ENCODE results near the gene MCC. TPM values are rescaled to one million over a fixed set of nuclear protein-coding genes. Genes with fewer than 3 reads are reported as not detected.

MCC gene
- total RNA-seq, 1 experiment from 2014 or later, result 0.41 TPM

DNA sequence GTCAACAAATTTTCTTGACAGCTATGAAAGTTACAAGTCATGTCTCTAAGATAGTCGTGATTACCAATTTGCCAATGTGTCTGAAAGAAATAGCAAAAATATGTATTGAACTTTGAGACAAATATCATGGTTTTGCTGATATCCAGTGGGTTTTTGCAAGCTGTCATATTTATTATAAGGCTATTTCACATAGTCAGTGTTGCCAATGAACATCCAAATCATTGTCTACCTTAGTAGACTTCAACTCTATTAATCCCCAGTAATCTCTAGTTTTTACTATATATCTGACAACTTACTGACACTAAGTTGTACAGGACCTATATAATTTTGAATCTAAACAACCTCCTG, 256.6 kb downstream of the MCC start:
- no peak overlapping the region for H3K27ac ChIP-seq (ENCODE audit: low read length)
- in situ Hi-C loops (cut with HindIII; ENCODE audit: low pct_unique_long_range_greater_than_20kb, low sequenced_read_pairs) (no loop called here), intact Hi-C loops (cut with micrococcal nuclease; ENCODE audit: unreplicated experiment) (no loop called here)
- H3K4me1 ChIP-seq (ENCODE audit: control insufficient read depth, insufficient read depth, low read length), result no peaks in the 10 kb centered on the region
- BruUV-seq (replicated peaks), result no TSS peak
- ChIA-PET POLR2A (no interaction called here), CTCF (no interaction called here)
- no peak for TF ChIP-seq POLR2AphosphoS5 (IDR thresholded peaks at IDR 0.05; ENCODE audit: low read depth, low read length)
- TF ChIP-seq, protein P1, sequence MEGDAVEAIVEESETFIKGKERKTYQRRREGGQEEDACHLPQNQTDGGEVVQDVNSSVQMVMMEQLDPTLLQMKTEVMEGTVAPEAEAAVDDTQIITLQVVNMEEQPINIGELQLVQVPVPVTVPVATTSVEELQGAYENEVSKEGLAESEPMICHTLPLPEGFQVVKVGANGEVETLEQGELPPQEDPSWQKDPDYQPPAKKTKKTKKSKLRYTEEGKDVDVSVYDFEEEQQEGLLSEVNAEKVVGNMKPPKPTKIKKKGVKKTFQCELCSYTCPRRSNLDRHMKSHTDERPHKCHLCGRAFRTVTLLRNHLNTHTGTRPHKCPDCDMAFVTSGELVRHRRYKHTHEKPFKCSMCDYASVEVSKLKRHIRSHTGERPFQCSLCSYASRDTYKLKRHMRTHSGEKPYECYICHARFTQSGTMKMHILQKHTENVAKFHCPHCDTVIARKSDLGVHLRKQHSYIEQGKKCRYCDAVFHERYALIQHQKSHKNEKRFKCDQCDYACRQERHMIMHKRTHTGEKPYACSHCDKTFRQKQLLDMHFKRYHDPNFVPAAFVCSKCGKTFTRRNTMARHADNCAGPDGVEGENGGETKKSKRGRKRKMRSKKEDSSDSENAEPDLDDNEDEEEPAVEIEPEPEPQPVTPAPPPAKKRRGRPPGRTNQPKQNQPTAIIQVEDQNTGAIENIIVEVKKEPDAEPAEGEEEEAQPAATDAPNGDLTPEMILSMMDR (IDR thresholded peaks at IDR 0.05), result no peak
- no peaks in the 10 kb centered on the region for H3K9me3 ChIP-seq (ENCODE audit: control insufficient read depth, insufficient read depth, low read depth, low read length)
- no peak overlapping the region for H3K4me3 ChIP-seq (ENCODE audit: low read depth in 2 of 2, low read length in 2 of 2)
- peaks cover 12% of the 10 kb centered on the region for H3K27me3 ChIP-seq (ENCODE audit: control insufficient read depth, insufficient read depth, low read length)
- DNase-seq (ENCODE audit: low read depth, low spot score) (no peak), ATAC-seq (no peak)
- H3K36me3 ChIP-seq (ENCODE audit: control insufficient read depth, insufficient read depth, low read length), result no peaks in the 10 kb centered on the region

DNA sequence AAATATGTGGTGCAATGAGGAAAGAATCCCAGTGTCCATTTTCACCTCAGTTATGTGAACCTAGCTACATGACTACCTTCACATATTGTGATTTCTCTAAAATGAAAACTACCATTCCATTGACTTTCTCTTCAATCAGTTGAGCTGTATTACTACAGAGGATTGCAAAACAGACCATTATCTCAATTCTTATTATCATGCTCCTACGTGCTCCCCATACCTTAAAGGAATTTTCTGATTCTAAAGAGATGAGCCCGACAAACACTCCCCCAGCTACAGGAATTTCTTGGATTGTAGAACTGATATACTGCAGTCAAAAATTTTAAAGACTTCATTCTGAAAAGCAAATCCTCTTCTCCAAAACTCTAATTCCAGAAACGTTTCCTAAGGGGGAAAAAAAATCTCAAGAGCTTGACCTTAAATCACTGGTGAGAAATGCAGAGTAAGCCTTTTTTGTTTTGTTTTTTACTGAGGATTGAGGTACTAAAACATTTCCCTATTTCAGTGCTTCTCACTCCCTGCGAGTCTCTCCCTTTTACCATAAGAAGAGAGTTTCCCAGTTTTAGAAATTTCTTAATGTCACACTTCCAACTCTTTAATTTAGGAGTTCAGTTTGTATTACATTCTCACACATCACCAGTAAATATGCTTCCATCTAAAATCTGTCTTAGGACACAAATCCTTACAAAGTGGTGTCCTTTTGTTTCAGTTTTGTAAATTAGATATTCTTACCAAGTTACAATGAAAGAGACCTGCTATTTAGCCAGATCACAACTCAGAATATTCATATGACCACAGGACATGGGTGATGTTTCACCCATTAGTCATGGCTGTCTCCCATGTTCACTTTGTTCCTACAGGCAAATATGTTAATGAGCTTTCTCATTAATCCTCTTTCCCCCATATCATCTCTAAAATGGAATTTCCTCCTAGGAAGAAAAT, 257.3 kb downstream of the MCC start:
- no peak for DNase-seq (ENCODE audit: low read depth, low spot score)
- no peak overlapping the region for H3K27ac ChIP-seq (ENCODE audit: low read length)
- TF ChIP-seq SIN3A (IDR thresholded peaks at IDR 0.05; ENCODE audit: borderline replicate concordance, insufficient read depth, low read depth, low read length) (no peak), TCF7L2 (IDR thresholded peaks at IDR 0.05; ENCODE audit: low read depth, low read length) (no peak), POLR2AphosphoS5 (IDR thresholded peaks at IDR 0.05; ENCODE audit: low read depth, low read length) (no peak)
- TF ChIP-seq, protein P1 (IDR thresholded peaks at IDR 0.05), result no peak
- TF ChIP-seq, protein P2, sequence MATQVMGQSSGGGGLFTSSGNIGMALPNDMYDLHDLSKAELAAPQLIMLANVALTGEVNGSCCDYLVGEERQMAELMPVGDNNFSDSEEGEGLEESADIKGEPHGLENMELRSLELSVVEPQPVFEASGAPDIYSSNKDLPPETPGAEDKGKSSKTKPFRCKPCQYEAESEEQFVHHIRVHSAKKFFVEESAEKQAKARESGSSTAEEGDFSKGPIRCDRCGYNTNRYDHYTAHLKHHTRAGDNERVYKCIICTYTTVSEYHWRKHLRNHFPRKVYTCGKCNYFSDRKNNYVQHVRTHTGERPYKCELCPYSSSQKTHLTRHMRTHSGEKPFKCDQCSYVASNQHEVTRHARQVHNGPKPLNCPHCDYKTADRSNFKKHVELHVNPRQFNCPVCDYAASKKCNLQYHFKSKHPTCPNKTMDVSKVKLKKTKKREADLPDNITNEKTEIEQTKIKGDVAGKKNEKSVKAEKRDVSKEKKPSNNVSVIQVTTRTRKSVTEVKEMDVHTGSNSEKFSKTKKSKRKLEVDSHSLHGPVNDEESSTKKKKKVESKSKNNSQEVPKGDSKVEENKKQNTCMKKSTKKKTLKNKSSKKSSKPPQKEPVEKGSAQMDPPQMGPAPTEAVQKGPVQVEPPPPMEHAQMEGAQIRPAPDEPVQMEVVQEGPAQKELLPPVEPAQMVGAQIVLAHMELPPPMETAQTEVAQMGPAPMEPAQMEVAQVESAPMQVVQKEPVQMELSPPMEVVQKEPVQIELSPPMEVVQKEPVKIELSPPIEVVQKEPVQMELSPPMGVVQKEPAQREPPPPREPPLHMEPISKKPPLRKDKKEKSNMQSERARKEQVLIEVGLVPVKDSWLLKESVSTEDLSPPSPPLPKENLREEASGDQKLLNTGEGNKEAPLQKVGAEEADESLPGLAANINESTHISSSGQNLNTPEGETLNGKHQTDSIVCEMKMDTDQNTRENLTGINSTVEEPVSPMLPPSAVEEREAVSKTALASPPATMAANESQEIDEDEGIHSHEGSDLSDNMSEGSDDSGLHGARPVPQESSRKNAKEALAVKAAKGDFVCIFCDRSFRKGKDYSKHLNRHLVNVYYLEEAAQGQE (IDR thresholded peaks at IDR 0.05; ENCODE audit: insufficient read depth in 1 of 2, low read depth in 2 of 2, low read length in 1 of 2), result no peak
- no peaks in the 10 kb centered on the region for H3K4me1 ChIP-seq (ENCODE audit: control insufficient read depth, insufficient read depth, low read length)
- ChIA-PET POLR2A (no interaction called here), CTCF (no interaction called here)
- H3K9me3 ChIP-seq (ENCODE audit: control insufficient read depth, insufficient read depth, low read depth, low read length), result no peaks in the 10 kb centered on the region
- no TSS peak for BruUV-seq (replicated peaks)
- intact Hi-C loops (cut with micrococcal nuclease; ENCODE audit: unreplicated experiment) (no loop called here), in situ Hi-C loops (cut with HindIII; ENCODE audit: low pct_unique_long_range_greater_than_20kb, low sequenced_read_pairs) (no loop called here)
- no peak overlapping the region for H3K4me3 ChIP-seq (ENCODE audit: low read depth in 2 of 2, low read length in 2 of 2)
- H3K36me3 ChIP-seq (ENCODE audit: control insufficient read depth, insufficient read depth, low read length), result no peaks in the 10 kb centered on the region
- ATAC-seq, result no peak
- peaks cover 12% of the 10 kb centered on the region for H3K27me3 ChIP-seq (ENCODE audit: control insufficient read depth, insufficient read depth, low read length)

Measured in Panc1 (cell line).